Endodermal cell (in vitro differentiated cells): Measurements from ENCODE around the gene CAMTA1. TPM values are rescaled to one million over a fixed set of nuclear protein-coding genes. Genes with fewer than 3 reads are reported as not detected.
A peak's percentile ranks its signal among the peaks of the same experiment; 100 is the strongest.

ENCODE experiments used
- DNase-seq: peaks from one replicate; pipeline ENCODE4 v3.0.0-alpha.2; 2017
- H3K27ac ChIP-seq: 2 replicates; pipeline ENCODE4 v1.5.1; 2013; ENCODE audit warnings: mild to moderate bottlenecking, low read depth, low read length, moderate library complexity
- H3K27me3 ChIP-seq: 2 replicates; pipeline ENCODE4 v1.6.1; 2013; ENCODE audit warnings: mild to moderate bottlenecking, low read length, moderate library complexity; ENCODE audit not compliant: insufficient read depth, control insufficient read depth, poor library complexity, severe bottlenecking
- H3K36me3 ChIP-seq: 2 replicates; pipeline ENCODE4 v1.7.0; 2013; ENCODE audit warnings: mild to moderate bottlenecking, low read length, moderate library complexity; ENCODE audit not compliant: control insufficient read depth, insufficient read depth
- H3K4me1 ChIP-seq: one replicate; pipeline ENCODE4 v1.7.0; 2013; ENCODE audit warnings: low read length; ENCODE audit not compliant: control insufficient read depth, insufficient read depth
- H3K4me3 ChIP-seq: 2 replicates; pipeline ENCODE4 v1.5.1; 2013; ENCODE audit warnings: mild to moderate bottlenecking, low read length, moderate library complexity
- H3K9ac ChIP-seq: 2 replicates; pipeline ENCODE4 v1.6.1; 2013; ENCODE audit warnings: mild to moderate bottlenecking, low read length, moderate library complexity; ENCODE audit not compliant: poor library complexity, severe bottlenecking; ENCODE audit errors: extremely low read depth
- H3K9me3 ChIP-seq: 2 replicates; pipeline ENCODE4 v1.6.1; 2013; ENCODE audit warnings: mild to moderate bottlenecking, low read length, moderate library complexity; ENCODE audit not compliant: control insufficient read depth
- H3K27ac Mint-ChIP-seq: 2 replicates; pipeline ENCODE4 v1.8.0; 2020; ENCODE audit warnings: mixed read lengths
- H3K27me3 Mint-ChIP-seq: 2 replicates; pipeline ENCODE4 v1.8.0; 2021; ENCODE audit warnings: mild to moderate bottlenecking, mixed read lengths; ENCODE audit not compliant: insufficient read depth
- H3K36me3 Mint-ChIP-seq: 2 replicates; pipeline ENCODE4 v1.8.0; 2020; ENCODE audit warnings: low read depth, mixed read lengths
- H3K4me1 Mint-ChIP-seq: 2 replicates; pipeline ENCODE4 v1.8.0; 2020; ENCODE audit warnings: mixed read lengths
- H3K4me3 Mint-ChIP-seq: 2 replicates; pipeline ENCODE4 v1.8.0; 2020; ENCODE audit warnings: mild to moderate bottlenecking, moderate library complexity, mixed read lengths
- H3K9me3 Mint-ChIP-seq: 2 replicates; pipeline ENCODE4 v1.8.0; 2020; ENCODE audit warnings: mild to moderate bottlenecking, mixed read lengths
- WGBS, 2 experiments: methylation state at CpG; one replicate each; pipeline versions ENCODE4 v1.1.5 to v1.1.7; 2013; ENCODE audit warnings: missing lambda C conversion rate in 2 of 2, mixed read lengths in 1 of 2; ENCODE audit not compliant: insufficient coverage in 1 of 2, insufficient read length in 1 of 2; 5-methylcytosine and 5-hydroxymethylcytosine counted together
- total RNA-seq, 2 donors: library from RNA; stranded (reverse); fragmentation: NEBNext Ultra II Directional in 1 of 2; extraction: Animal tissue kit (Norgen Biotek cat#: 25700) in 1 of 2; gene quantifications; 2 replicates in 1 of 2; 3 replicates in 1 of 2; pipeline ENCODE4 v1.2.1, GENCODE V29; 2021
- TF ChIP-seq, protein P1 (sequence below): fragments of 200-600 bp; sonication (generic); conservative IDR thresholded peaks from 2 replicates; pipeline ENCODE4 v1.5.0; 2021; ENCODE audit warnings: antibody characterized with exemption, mild to moderate bottlenecking

Gene CAMTA1
- total RNA-seq, 2 donors from 2014 or later: 123 to 137 TPM

GRCh38 chr1:7460807-7461206, 675.6 kb downstream of the CAMTA1 start:
- peak; percentile 66 for DNase-seq
- no peak overlapping the region for H3K9ac ChIP-seq
- no peak overlapping the region for H3K27ac Mint-ChIP-seq
- H3K27me3 ChIP-seq: no peaks in the 10 kb centered on the region
- TF ChIP-seq, protein P1, sequence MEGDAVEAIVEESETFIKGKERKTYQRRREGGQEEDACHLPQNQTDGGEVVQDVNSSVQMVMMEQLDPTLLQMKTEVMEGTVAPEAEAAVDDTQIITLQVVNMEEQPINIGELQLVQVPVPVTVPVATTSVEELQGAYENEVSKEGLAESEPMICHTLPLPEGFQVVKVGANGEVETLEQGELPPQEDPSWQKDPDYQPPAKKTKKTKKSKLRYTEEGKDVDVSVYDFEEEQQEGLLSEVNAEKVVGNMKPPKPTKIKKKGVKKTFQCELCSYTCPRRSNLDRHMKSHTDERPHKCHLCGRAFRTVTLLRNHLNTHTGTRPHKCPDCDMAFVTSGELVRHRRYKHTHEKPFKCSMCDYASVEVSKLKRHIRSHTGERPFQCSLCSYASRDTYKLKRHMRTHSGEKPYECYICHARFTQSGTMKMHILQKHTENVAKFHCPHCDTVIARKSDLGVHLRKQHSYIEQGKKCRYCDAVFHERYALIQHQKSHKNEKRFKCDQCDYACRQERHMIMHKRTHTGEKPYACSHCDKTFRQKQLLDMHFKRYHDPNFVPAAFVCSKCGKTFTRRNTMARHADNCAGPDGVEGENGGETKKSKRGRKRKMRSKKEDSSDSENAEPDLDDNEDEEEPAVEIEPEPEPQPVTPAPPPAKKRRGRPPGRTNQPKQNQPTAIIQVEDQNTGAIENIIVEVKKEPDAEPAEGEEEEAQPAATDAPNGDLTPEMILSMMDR: peak; percentile 70
- no peaks in the 10 kb centered on the region for H3K9me3 ChIP-seq
- H3K4me1 ChIP-seq: peaks cover 5% of the 10 kb centered on the region
- no peaks in the 10 kb centered on the region for H3K36me3 ChIP-seq
- 49 to 59% methylated on average over 5 to 6 of the region's 6 CpGs for WGBS, 2 experiments
- no peaks in the 10 kb centered on the region for H3K36me3 Mint-ChIP-seq
- H3K9me3 Mint-ChIP-seq: no peaks in the 10 kb centered on the region
- no peak overlapping the region for H3K4me3 ChIP-seq
- no peak overlapping the region for H3K27ac ChIP-seq
- peaks cover 10% of the 10 kb centered on the region for H3K4me1 Mint-ChIP-seq
- no peak overlapping the region for H3K4me3 Mint-ChIP-seq
- H3K27me3 Mint-ChIP-seq: peaks cover 35% of the 10 kb centered on the region

- no peaks in the 10 kb centered on the region for H3K36me3 Mint-ChIP-seq
- Histone ChIP-seq H3K9me3 (no peaks in the 10 kb centered on the region), H3K4me1 (no peaks in the 10 kb centered on the region), H3K27ac (no peak overlapping the region), H3K9ac (no peak overlapping the region), H3K36me3 (no peaks in the 10 kb centered on the region), H3K4me3 (no peak overlapping the region), H3K27me3 (no peaks in the 10 kb centered on the region)
- peaks cover 34% of the 10 kb centered on the region for H3K27me3 Mint-ChIP-seq
- H3K4me3 Mint-ChIP-seq: no peak overlapping the region
- H3K9me3 Mint-ChIP-seq: no peaks in the 10 kb centered on the region
- no peak overlapping the region for H3K27ac Mint-ChIP-seq
- no peak for DNase-seq
- H3K4me1 Mint-ChIP-seq: peaks cover 8% of the 10 kb centered on the region
- TF ChIP-seq, protein P1: no peak
- 90 to 92% methylated on average over 2 to 10 of the region's 10 CpGs for WGBS, 2 experiments
These were observed 677.4 kb downstream of the CAMTA1 start for GRCh38 chr1:7462617-7463016.

DNA sequence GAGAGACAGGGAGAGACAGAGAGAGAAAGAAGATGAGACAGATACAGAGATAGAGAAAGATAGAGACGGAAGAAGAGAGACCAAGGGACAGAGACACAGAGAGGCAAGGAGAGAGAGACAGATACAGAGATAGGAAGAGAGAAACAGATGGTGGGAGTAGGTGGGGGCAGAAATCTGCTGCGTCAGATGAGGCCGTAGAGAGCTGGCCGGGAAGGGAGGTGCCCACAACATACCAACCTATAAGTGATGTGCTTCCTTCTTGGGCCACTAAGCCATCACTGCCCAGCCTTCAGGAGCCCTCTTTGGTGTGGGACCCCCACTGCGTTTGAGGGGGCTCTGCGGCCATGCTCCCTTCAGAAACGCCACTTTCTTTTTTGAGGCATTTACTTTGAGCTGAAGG, 678.3 kb downstream of the CAMTA1 start:
- Histone ChIP-seq H3K9ac (no peak overlapping the region), H3K27me3 (no peaks in the 10 kb centered on the region), H3K4me3 (no peak overlapping the region), H3K27ac (no peak overlapping the region), H3K9me3 (no peaks in the 10 kb centered on the region), H3K4me1 (no peaks in the 10 kb centered on the region), H3K36me3 (no peaks in the 10 kb centered on the region)
- Mint-ChIP-seq H3K27ac (no peak overlapping the region), H3K4me3 (no peak overlapping the region), H3K36me3 (no peaks in the 10 kb centered on the region), H3K9me3 (no peaks in the 10 kb centered on the region), H3K27me3 (peaks cover 31% of the 10 kb centered on the region), H3K4me1 (peaks cover 8% of the 10 kb centered on the region)
- no peak for DNase-seq
- 95 to 96% methylated on average over 5 to 7 of the region's 7 CpGs for WGBS, 2 experiments
- TF ChIP-seq, protein P1: no peak
